HG02763 (cell line): ENCODE results near the gene EIF4G3.
"Not testable (repeated sequence)": the region's sequence is repeated elsewhere in the genome, so short reads cannot be mapped to it uniquely, and the experiment has no call there.

Experiments used
- ATAC-seq: cut with Tn5 transposase; IDR thresholded peaks from one replicate; pipeline ENCODE4 v1.9.1; 2021; ENCODE audit warnings: mild to moderate bottlenecking, moderate library complexity; ENCODE audit not compliant: unreplicated experiment

The EIF4G3 gene, protein sequence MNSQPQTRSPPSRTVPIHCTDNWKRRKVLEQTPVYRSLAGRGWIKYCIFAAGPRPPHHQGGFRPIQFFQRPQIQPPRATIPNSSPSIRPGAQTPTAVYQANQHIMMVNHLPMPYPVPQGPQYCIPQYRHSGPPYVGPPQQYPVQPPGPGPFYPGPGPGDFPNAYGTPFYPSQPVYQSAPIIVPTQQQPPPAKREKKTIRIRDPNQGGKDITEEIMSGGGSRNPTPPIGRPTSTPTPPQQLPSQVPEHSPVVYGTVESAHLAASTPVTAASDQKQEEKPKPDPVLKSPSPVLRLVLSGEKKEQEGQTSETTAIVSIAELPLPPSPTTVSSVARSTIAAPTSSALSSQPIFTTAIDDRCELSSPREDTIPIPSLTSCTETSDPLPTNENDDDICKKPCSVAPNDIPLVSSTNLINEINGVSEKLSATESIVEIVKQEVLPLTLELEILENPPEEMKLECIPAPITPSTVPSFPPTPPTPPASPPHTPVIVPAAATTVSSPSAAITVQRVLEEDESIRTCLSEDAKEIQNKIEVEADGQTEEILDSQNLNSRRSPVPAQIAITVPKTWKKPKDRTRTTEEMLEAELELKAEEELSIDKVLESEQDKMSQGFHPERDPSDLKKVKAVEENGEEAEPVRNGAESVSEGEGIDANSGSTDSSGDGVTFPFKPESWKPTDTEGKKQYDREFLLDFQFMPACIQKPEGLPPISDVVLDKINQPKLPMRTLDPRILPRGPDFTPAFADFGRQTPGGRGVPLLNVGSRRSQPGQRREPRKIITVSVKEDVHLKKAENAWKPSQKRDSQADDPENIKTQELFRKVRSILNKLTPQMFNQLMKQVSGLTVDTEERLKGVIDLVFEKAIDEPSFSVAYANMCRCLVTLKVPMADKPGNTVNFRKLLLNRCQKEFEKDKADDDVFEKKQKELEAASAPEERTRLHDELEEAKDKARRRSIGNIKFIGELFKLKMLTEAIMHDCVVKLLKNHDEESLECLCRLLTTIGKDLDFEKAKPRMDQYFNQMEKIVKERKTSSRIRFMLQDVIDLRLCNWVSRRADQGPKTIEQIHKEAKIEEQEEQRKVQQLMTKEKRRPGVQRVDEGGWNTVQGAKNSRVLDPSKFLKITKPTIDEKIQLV (N-terminal part only)

DNA sequence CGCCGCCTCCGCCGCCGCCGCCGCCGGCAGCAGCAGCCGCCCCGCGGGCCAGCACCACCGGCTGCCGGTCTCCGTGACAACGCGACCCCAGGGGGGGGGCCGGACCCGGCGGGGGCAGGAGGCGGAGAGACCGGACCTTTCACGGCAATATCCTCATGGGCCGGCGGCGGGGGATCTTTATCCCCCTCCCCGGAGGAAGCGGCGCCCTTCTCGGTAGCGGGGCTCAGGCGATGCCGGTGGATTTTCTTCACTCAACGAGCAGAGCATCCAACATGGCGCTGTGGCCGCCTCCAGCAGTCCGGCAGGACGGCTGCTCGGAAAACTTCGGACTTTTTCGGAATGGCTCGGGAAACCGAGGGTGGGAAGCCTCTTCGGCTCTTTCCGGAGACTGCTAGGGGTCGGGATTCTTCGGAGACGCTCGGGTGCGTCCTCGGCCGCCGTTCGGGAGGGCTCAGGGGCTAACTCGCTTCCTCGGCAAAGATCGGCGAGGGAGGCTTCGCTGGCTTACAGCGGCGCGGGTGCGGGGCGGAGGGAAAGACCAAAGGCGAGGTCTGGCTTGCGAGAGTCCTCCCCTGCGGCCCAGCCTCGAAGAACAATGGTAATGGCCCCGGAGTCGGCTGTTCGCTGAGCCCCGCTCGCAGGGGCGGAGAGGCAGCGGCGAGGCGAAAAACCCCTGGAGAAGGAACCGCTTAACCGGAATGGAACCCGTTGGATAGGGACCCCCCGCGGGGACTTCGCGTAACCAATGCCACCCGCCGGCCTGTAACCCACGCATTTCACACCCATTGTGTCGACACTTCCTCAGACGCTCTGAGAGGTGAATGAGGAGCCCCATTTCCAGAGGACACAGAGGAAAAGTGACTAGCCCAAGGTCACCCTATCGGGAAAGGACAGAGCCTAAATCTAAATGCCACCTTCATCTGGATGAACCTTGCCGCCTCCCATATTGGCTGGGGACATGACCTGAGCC, at the start of gene EIF4G3:
Gene EIF4G3 (minus strand): TSS at position 312 of the 970 bp plus-strand sequence. CDS start 174,155 bp downstream, outside the sequence.
- peak; percentile 84 for ATAC-seq

DNA sequence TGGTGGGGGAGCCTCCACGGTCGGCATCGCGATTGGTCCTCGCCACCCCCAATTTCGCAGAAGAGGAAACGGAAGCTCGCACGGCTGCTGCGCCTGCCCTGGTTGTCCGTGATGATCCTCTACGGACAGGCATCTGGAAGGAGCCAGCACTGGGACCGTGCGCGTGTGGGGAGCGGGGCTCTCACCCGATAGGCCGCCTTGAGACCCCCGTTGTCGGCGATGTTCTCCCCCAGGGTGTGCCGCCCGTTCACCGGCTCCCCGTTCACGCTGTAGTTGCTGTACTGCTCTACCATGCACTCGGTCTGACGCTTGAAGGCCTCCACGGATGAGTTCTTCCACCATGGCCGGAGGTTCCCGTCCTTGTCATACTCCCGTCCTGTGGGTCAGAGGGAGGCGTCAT, 48.4 kb upstream of the EIF4G3 start:
- ATAC-seq = no peak

DNA sequence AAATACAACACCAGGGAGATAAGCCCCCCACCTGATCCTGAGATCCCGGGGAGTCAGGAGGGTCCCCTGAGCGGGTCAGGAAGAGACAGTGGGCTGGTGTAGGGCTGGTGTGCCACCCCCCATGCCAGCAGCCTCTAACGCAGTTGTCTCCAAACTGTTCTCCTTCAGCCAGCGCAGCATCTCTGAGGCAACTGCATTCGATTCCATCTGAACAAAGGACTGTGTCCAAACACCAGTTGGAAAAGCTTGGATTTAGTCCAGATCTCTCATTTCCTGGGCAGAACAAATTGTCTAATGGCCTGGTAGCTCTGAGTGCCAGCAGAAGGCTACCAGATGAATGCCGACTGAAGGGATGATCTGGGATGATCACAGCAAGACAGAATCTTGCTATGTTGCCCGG, 44.1 kb upstream of the EIF4G3 start:
- no peak for ATAC-seq

DNA sequence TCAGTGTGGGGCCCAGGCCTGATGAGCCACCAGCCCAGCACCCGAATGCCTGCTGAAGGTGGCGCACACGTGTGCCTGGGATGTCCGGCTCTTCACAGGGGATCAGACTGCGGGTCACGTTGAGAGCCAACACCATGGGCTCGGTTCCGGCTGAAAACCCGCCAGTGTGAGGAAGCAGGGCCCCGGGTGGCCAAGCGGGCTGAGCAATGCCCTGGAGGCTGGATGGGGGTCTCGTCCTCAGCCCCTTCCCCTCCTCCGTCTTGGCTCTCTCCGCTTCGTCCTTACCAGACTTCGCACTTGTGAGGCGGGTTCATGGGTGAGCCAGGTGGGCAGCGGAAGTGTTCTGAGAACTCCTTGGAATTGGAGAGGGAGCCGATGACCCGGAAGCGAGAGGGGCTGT, 43.0 kb upstream of the EIF4G3 start:
- no peak for ATAC-seq

DNA sequence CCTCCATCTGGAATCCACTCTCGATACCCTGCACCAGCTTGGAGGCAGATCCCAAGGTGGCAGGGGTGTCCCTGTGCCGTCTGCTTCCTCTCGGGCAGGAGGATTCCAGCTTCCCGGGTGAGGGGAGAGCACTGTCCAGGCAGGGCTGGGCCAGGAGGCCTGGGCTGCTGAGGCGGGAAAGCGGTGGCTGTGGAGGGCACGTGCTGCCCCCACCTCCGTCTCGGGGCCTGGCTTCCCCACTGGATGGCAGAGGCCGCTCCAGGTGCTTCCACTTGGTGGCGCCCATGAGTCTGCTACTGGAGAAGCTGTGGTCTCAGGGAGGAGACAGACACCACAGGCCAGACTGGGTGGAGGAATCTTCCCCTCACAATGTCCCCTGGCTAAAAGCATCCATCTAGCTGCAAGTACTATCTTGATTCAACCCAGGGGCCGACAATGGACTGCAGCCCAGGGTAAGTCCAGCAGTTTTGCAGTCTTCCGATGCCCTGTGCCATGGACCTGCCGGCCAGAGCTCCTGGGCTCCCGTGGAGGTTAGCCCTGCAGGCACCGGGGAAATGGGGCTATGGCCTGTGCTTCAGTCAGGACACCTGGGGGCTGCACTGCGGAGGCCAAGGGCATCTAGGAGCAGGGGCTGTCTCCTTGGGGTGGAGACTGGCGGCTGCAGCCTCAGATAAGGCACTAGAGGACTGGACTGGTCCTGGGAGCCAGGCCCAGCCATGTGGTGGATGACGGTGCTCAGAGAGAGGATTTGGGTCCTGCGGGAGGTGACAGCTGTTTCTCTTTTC, 41.3 kb upstream of the EIF4G3 start:
- ATAC-seq = no peak

DNA sequence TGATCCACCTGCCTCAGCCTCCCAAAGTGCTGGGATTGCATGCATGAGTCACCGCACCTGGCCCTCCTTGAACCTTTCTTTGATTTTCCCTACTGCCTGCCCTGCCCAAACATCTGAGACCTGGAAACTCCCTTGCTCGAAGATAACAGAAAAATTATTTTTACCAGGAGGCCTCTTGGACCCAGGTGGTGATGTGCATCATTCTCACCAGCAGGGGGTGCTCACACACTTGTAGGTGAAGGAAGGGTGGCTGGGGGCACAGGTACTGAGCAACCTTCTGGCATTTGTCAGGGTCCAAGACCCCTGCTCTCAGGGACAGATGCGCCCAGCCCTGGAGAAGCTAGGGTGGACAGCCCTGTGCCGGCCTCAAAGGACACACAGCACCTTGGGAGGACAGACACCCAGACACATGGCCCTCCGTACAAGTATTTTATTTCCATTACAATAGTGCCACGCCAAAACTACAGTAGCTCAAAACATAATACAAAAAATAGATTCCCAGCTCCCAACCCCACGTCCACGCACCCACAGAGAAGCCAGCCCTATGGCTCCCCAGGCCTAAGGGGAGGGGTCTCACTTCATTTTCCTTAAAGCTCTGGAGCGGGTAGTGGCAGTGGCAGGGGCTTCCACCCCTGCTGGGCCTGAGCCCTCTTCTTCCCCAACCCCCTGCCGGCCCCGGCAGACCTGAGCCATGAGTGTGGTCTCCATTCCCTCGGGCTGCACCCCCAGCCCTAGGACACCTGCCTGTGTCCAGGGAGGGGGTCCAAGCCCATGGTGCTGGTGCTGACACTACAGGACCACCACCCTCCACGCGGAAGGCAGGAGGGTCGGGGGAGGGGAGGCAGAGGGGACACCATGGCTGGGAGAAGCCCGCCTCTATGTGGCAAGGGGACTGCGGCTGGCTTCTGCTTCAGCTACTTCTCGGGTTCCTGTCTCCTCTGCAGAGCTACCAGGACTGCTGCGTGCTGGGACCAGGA, 40.4 kb upstream of the EIF4G3 start:
- ATAC-seq = no peak

DNA sequence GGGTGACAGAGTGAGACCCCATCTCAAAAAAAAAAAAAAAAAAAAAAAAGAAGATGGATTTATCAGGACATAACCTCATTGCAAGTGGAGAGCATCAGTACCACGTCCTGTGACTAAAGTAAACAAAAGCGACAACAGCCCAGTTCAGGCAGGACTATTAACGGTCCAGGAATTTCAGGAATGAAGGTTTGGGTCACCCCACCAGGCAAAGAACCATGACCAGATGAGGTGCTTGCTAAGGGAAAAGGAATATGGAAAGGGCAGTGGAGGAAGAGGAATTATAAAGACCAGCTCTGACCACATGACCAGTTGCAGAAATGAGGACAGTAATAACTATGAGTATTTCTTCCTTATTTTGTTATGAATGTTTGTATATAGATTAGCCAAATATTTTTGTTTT, 35.4 kb upstream of the EIF4G3 start:
- no peak for ATAC-seq

DNA sequence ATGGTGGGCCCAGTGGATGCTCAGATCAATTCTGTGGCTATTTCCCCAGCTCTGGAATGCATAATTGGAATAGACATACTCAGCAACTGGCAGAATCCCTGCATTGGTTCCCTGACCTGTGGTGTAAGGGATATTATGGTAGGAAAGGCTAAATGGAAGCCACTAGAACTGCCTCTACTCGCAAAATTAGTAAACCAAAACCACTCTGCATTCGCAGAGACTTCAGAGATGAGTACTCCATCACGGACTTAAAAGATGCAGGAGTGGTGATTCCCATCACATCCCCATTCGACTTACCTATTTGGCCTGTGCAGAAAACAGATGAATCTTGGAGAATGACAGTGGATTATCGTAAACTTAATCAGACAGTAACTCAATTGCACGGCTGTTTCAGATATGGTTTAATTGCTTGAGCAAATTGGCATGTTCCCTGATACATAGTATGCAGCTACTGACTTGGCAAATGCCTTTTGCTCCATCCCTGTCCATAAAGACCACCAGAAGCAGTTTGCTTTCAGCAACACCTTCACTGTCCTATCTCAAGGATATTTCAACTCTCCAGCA, 31.5 kb upstream of the EIF4G3 start:
- ATAC-seq = not testable (repeated sequence)

DNA sequence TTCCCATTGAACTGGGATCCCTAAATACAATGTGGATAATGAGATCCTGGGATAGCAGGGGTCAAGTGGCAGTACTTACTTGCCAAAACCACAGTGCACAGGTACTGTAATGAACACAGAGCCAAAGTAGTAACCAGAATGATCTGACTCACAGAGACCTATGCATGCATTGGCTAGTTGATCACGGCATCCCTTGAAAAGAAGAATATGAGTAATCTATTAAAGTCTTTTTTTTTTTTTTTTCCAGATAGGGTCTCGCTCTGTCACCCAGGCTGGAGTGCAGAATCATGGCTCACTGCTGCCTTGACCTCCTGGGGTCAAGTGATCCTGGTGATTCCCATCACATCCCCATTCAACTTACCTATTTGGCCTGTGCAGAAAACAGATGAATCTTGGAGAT, 29.4 kb upstream of the EIF4G3 start:
- ATAC-seq = no peak

DNA sequence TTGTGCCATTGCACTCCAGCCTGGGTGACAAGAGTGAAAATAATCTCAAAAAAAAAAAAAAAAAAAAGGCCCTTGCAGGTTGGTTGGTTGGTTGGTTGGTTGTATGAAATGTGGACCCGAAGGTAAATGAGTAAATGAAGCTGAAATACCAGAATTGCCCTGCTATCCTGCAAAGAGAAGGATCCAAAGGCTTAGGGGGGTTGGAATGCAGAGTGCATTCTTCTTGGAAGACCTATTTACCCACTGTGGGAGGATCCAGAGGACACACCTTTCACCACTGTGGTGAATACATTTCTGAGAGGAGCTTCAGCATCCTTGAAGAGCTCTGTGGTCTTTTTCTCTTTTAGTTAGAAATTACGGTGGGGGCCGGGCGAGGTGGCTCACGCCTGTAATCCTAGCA, 28.7 kb upstream of the EIF4G3 start:
- no peak for ATAC-seq

DNA sequence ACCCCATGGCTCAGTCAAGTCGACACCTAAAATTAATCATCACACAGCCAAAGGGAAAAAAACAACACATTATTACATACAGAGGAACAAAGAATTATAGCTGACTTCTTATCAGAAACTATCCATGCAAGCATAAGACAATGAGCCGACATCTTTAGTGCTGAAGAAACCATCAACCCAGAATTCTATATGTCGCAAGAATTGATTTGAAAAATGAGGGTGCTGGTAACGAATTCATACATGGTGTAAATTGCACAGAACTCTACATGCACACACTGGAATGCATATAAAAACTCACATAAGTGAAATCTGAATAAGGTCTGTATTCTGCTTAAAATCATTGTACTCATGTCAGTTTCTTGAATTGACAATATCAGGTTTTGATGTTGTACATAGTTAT, 25.0 kb upstream of the EIF4G3 start:
- no peak for ATAC-seq

DNA sequence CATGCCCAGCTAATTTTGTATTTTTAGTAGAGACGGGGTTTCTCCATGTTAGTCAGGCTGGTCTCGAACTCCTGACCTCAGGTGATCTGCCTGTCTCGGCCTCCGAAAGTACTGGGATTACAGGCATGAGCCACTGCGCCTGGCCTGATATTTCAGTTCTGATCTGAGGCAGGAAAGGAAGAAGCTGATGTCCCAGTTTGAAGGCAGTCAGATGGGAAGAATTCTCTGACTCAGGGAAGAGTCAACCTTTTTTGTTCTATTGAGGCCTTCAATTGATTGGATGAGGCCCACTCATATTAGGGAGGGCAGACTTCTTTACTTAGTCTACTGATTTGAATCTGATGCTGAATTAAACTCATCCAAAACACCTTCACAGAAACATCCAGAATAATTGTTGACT, 24.5 kb upstream of the EIF4G3 start:
- not testable (repeated sequence) for ATAC-seq

DNA sequence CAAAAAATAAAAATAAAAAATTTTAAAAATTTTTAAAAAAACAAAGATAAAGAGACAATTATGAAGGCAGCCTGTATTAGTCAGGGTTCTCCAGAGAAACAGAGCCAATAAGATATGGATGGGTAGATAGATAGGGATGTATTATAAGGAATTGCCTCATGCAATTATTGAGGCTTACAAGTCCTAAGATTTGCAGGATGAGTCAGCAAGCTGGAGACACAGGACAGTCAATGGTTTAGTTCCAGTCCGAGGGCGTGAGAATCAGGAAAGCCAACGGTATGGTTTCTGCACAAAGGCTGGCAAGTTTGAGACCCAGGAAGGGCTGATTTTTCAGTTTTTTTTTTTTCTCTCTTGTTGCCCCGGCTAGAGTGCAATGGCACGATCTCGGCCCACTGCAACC, 24.1 kb upstream of the EIF4G3 start:
- ATAC-seq = no peak

DNA sequence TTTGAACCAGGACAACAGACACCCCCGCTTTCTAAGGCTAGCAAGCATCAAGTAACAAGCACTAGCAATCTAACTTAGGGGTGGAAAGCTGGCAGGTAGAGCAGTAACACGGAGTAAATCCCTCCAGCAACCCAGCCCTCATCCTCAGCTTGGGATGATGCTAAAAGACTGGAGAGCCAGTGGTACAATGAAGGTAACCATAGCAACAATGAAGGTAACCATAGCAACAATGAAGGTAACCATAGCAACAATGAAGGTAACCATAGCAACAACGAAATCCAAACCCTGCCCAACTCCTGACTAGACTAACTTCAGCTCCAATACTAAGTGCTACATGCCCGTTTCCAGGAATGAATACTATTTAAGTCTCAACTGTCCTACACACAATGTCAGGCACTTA, 22.2 kb upstream of the EIF4G3 start:
- ATAC-seq = no peak

DNA sequence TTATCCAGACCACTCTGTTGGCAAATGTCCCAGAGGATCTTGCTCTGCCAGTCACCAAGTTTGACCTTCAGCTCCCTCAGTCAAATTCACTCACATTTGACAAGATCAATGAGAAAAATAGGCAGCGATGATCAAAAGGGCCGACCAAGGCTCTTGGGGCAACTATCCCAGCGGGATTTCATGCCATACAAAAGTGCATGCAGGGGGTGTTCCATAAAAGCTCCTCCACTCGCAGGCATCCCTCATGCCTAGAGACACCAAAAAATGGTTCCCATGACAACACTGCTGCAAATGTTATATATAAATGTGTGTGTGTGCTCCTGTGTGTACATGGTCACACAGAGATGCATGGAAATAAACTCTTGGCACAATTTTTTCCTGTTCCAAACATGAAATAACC, 16.2 kb upstream of the EIF4G3 start:
- no peak for ATAC-seq

DNA sequence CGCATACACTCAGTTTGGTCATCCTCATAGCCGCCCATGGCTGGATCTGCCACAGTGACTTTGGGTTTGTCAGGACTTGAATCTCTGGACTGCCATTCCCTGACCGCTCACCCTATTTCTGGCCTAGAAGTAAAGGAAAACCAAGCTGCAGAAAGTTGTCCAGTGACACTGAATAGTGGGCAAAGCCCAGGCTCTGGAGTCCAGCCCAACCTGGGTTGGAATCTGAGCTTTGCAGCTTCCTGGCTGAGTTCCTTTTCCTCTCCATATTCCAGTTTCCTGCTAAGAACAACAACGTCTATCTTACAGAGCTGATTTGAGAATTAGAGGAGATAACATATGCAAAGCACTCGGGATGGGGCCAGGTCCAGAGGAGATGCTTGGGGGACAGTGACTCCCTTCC, 15.6 kb upstream of the EIF4G3 start:
- no peak for ATAC-seq

DNA sequence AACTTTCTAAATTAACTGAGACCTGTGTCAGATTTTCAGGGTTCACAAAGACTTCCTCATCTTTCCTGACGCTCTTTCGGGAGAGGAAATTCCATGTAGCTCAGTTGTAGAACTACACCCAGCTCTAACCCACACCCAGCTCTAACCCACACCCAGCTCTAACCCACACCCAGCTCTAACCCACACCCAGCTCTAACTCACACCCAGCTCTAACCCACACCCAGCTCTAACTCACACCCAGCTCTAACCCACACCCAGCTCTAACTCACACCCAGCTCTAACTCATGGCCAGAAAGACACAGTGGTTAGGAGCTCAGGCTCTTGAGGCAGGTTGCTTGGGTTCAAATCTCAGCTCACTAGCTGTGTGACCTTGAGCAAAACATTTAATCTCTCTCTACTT, 14.1 kb upstream of the EIF4G3 start:
- not testable (repeated sequence) for ATAC-seq

DNA sequence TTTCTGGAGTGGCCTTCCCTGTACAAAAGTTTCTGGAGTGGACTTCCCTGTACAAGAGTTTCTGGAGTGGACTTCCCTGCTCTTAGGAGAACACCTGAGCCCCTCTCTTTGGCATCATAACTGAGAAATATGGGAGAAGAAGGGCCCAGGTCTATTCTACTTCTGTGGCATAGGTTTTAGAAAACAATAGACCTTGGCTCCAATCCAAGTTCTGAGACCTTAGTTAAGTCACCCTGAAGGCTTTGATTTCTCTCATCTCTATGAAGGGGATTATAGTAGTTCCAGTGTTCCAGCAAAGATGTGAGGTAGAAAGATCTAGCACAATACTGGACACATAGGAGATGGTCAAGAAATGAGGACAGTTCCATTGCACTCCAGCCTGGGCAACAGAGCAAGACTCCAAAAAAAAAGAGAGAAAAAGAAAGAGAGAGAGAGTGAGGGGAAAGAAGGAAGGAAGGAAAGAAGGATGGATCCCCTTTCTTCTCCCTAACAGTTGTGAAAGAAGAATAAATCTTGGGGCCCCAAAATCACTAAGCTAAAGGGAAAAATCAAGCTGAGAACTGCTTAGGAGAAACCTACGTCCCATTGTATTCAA, 13.3 kb upstream of the EIF4G3 start:
- ATAC-seq = no peak
